Caco-2 (cell line): ENCODE measurements around the gene NXNL1. TPM values are rescaled to one million over a fixed set of nuclear protein-coding genes. Genes with fewer than 3 reads are reported as not detected.

Experiments used
- BruUV-seq: library from RNA; stranded (reverse); fragments of 400-500 nt; replicated peaks from 2 replicates; lab custom pipeline; 2021; lab: Mats Ljungman, UMichigan
- CTCF ChIA-PET: fragments of 300-600 bp; sonication (Branson Sonifier 250); formaldehyde crosslinking; loops from one replicate; lab custom pipeline; 2022; ENCODE audit warnings: antibody characterized with exemption; lab: Charles Lee
- POLR2A ChIA-PET: fragments of 300-600 bp; sonication (Branson Sonifier 250); formaldehyde crosslinking; loops from one replicate; lab custom pipeline; 2022; ENCODE audit warnings: antibody characterized with exemption; lab: Charles Lee
- DNase-seq, 2 experiments: peaks; one replicate each; pipeline versions ENCODE4 v3.0.0 to v3.0.0-alpha.2; 2020 to 2022
- H3K27me3 ChIP-seq: replicated peaks from 2 replicates; pipeline ENCODE4 v1.6.0; 2011; ENCODE audit warnings: low read length; ENCODE audit not compliant: control insufficient read depth, insufficient read depth
- H3K36me3 ChIP-seq: 2 replicates; pipeline ENCODE4 v1.5.1; 2011; ENCODE audit warnings: low read length; ENCODE audit not compliant: control insufficient read depth, insufficient read depth
- H3K4me1 ChIP-seq: fragments of 250-450 bp; sonication (Bioruptor Pico); 2 replicates; pipeline ENCODE4 v1.5.1; 2020; ENCODE audit warnings: mild to moderate bottlenecking
- H3K4me3 ChIP-seq: 2 replicates; pipeline ENCODE4 v1.5.1; 2011; ENCODE audit warnings: low read depth, mild to moderate bottlenecking, control low read depth, low read length
- H3K9me3 ChIP-seq: fragments of 250-450 bp; sonication (Bioruptor Pico); 2 replicates; pipeline ENCODE4 v1.5.1; 2020; ENCODE audit warnings: mild to moderate bottlenecking, moderate library complexity
- H3K27ac Mint-ChIP-seq: one replicate; pipeline ENCODE4 v1.8.0; 2022; ENCODE audit warnings: mixed read lengths; ENCODE audit not compliant: unreplicated experiment
- H3K27me3 Mint-ChIP-seq: one replicate; pipeline ENCODE4 v1.8.0; 2022; ENCODE audit warnings: mixed read lengths; ENCODE audit not compliant: insufficient read depth, unreplicated experiment
- H3K36me3 Mint-ChIP-seq: one replicate; pipeline ENCODE4 v1.8.0; 2022; ENCODE audit warnings: mild to moderate bottlenecking, mixed read lengths; ENCODE audit not compliant: insufficient read depth, unreplicated experiment
- H3K4me1 Mint-ChIP-seq: one replicate; pipeline ENCODE4 v1.8.0; 2022; ENCODE audit warnings: low read depth, mixed read lengths; ENCODE audit not compliant: unreplicated experiment
- H3K4me3 Mint-ChIP-seq: one replicate; pipeline ENCODE4 v1.8.0; 2022; ENCODE audit warnings: mild to moderate bottlenecking, moderate library complexity, mixed read lengths; ENCODE audit not compliant: unreplicated experiment
- H3K9me3 Mint-ChIP-seq: one replicate; pipeline ENCODE4 v1.8.0; 2022; ENCODE audit warnings: mixed read lengths; ENCODE audit not compliant: unreplicated experiment
- intact Hi-C: fragments of 100-400 bp; cut with micrococcal nuclease; formaldehyde crosslinking; loops from one replicate; pipeline ENCODE4 v1.10.0; 2022; ENCODE audit not compliant: unreplicated experiment
- total RNA-seq: library from RNA; stranded (reverse); gene quantifications from 2 replicates; pipeline ENCODE4 v1.2.3, GENCODE V29; 2022
- TF ChIP-seq, protein P1 (sequence below), 2 experiments: fragments of 200-600 bp in 1 of 2; IDR thresholded peaks; 1 replicate in 1 of 2; 2 replicates in 1 of 2; pipeline versions ENCODE4 v1.5.1 to v1.8.0; 2011 to 2022; ENCODE audit warnings: antibody characterized with exemption in 1 of 2, control low read depth in 1 of 2, inconsistent platforms in 1 of 2, low read depth in 1 of 2, low read length in 1 of 2, mild to moderate bottlenecking in 1 of 2, moderate library complexity in 1 of 2; ENCODE audit not compliant: insufficient read depth in 1 of 2, severe bottlenecking in 1 of 2, unreplicated experiment in 1 of 2

NXNL1 gene
- total RNA-seq, 1 experiment from 2014 or later = not detected

DNA sequence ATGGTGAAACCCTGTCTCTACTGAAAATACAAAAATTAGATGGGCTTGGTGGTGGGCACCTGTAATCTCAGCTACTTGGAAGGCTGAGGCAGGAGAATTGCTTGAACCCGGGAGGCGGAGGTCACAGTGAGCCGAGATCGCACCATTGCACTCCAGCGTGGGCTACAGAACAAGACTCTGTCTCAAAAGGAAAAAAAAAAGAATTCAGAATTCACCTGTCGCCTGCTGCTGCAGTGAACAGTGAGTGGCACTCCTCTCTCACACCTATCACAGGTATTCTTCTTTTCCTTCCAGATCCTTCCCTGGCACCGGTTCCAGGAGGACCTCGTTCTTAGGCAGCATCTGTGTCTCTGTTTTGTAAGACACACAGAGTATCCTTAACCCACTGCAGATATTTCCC is 46.6 kb downstream of the NXNL1 start:
- H3K27me3 ChIP-seq = no peaks in the 10 kb centered on the region
- no TSS peak for BruUV-seq
- Mint-ChIP-seq H3K27me3 (no peaks in the 10 kb centered on the region), H3K36me3 (no peaks in the 10 kb centered on the region), H3K4me1 (peaks cover 12% of the 10 kb centered on the region), H3K4me3 (no peak overlapping the region), H3K27ac (no peak overlapping the region), H3K9me3 (no peaks in the 10 kb centered on the region)
- H3K4me1 ChIP-seq = peaks cover 3% of the 10 kb centered on the region; the same call in 1 of the 2 replicates
- TF ChIP-seq, protein P1, sequence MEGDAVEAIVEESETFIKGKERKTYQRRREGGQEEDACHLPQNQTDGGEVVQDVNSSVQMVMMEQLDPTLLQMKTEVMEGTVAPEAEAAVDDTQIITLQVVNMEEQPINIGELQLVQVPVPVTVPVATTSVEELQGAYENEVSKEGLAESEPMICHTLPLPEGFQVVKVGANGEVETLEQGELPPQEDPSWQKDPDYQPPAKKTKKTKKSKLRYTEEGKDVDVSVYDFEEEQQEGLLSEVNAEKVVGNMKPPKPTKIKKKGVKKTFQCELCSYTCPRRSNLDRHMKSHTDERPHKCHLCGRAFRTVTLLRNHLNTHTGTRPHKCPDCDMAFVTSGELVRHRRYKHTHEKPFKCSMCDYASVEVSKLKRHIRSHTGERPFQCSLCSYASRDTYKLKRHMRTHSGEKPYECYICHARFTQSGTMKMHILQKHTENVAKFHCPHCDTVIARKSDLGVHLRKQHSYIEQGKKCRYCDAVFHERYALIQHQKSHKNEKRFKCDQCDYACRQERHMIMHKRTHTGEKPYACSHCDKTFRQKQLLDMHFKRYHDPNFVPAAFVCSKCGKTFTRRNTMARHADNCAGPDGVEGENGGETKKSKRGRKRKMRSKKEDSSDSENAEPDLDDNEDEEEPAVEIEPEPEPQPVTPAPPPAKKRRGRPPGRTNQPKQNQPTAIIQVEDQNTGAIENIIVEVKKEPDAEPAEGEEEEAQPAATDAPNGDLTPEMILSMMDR (IDR thresholded peaks at IDR 0.05; ENCODE audit: insufficient read depth in 1 of 2, low read depth in 1 of 2, low read length in 1 of 2, severe bottlenecking in 1 of 2, unreplicated experiment in 1 of 2) = no peak
- H3K4me3 ChIP-seq = no peak overlapping the region
- H3K9me3 ChIP-seq = no peaks in the 10 kb centered on the region
- POLR2A ChIA-PET = no interaction called here
- intact Hi-C loops = no loop called here
- no peaks in the 10 kb centered on the region; the same call in 1 of the 2 replicates for H3K36me3 ChIP-seq
- no peak for DNase-seq
- CTCF ChIA-PET = no interaction called here

DNA sequence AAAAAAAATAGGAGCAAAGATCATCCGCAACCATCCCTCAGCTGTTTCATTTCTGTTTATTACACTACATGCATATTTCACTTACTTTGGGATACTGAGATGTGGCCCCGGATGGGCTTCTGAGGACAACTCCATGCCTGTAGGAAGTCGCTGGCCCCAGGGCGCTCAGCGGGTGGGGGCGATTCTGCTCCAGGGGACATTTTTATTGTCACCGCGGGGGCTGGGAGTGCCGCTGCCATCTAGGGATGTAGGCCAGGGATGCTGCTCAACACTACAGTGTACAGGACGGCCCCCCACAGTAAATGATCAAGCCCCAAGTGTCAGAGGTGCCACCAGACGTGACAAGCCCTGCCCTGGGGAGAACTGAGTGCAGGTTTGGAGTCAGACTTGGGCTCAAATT is 48.9 kb downstream of the NXNL1 start:
- Mint-ChIP-seq H3K27me3 (no peaks in the 10 kb centered on the region), H3K36me3 (no peaks in the 10 kb centered on the region), H3K4me3 (no peak overlapping the region), H3K9me3 (no peaks in the 10 kb centered on the region), H3K4me1 (peaks cover 16% of the 10 kb centered on the region), H3K27ac (no peak overlapping the region)
- Histone ChIP-seq H3K4me1 (peaks cover 3% of the 10 kb centered on the region), H3K4me3 (no peak overlapping the region), H3K27me3 (no peaks in the 10 kb centered on the region), H3K9me3 (no peaks in the 10 kb centered on the region), H3K36me3 (no peaks in the 10 kb centered on the region; the same call in 1 of the 2 replicates)
- intact Hi-C loops = no loop called here
- TF ChIP-seq, protein P1 (IDR thresholded peaks at IDR 0.05; ENCODE audit: insufficient read depth in 1 of 2, low read depth in 1 of 2, low read length in 1 of 2, severe bottlenecking in 1 of 2, unreplicated experiment in 1 of 2) = no peak
- DNase-seq = no peak
- POLR2A ChIA-PET = no interaction called here
- BruUV-seq = no TSS peak
- CTCF ChIA-PET = no interaction called here

DNA sequence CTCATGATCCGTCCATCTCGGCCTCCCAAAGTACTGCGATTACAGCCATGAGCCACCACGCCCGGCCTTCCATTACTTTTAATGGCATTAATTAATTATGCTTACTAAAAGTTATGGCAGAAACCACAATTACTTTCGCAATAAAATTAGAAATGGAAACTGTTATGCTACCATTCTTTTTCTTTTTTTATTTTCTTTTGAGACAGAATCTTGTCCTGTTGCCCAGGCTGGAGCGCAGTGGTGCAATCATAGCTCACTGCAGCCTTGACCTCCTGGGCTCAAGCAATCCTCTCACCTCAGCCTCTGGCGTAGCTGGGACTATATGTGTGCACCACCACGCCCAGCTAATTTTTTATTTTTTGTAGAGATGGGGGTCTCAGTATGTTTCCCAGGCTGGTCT is 50.7 kb downstream of the NXNL1 start:
- POLR2A ChIA-PET = no interaction called here
- TF ChIP-seq, protein P1 (IDR thresholded peaks at IDR 0.05; ENCODE audit: insufficient read depth in 1 of 2, low read depth in 1 of 2, low read length in 1 of 2, severe bottlenecking in 1 of 2, unreplicated experiment in 1 of 2) = no peak
- no peaks in the 10 kb centered on the region; the same call in 1 of the 2 replicates for H3K36me3 ChIP-seq
- Mint-ChIP-seq H3K4me3 (no peak overlapping the region), H3K9me3 (no peaks in the 10 kb centered on the region), H3K27me3 (no peaks in the 10 kb centered on the region), H3K27ac (no peak overlapping the region), H3K36me3 (peaks cover 8% of the 10 kb centered on the region), H3K4me1 (peaks cover 12% of the 10 kb centered on the region)
- CTCF ChIA-PET = no interaction called here
- no peak overlapping the region for H3K4me3 ChIP-seq
- intact Hi-C loops = no loop called here
- H3K4me1 ChIP-seq = peaks cover 13% of the 10 kb centered on the region
- BruUV-seq = no TSS peak
- DNase-seq = no peak
- no peaks in the 10 kb centered on the region for H3K27me3 ChIP-seq
- no peaks in the 10 kb centered on the region for H3K9me3 ChIP-seq
